Vagina (tissue), 2 donors: Measurements from ENCODE around the gene MYO3B. TPM values are rescaled to one million over a fixed set of nuclear protein-coding genes. Genes with fewer than 3 reads are reported as not detected.

Source experiments
- DNase-seq, 2 donors: peaks; one replicate each; pipeline ENCODE4 v3.0.0-alpha.2; 2017; ENCODE audit errors: extremely low spot score in 2 of 2
- H3K27ac ChIP-seq: fragments of 200-600 bp; sonication (generic); one replicate; pipeline ENCODE4 v1.5.1; 2019
- H3K27me3 ChIP-seq: fragments of 200-600 bp; sonication (generic); one replicate; pipeline ENCODE4 v1.5.1; 2019
- H3K36me3 ChIP-seq, 2 donors: fragments of 200-600 bp; sonication (generic); one replicate each; pipeline ENCODE4 v1.5.1; 2017 to 2019
- H3K4me1 ChIP-seq: fragments of 200-600 bp; sonication (generic); one replicate; pipeline ENCODE4 v1.5.1; 2019
- H3K4me3 ChIP-seq, 2 donors: fragments of 200-600 bp; sonication (generic); 1 replicate in 1 of 2; 2 replicates in 1 of 2; pipeline ENCODE4 v1.5.1; 2016 to 2019
- H3K9me3 ChIP-seq: fragments of 200-600 bp; sonication (generic); one replicate; pipeline ENCODE4 v1.5.1; 2019
- CTCF ChIP-seq, 3 experiments: fragments of 450-650 bp in 2 of 3; fragments of 200-600 bp in 1 of 3; sonication (generic) in 1 of 3; IDR thresholded peaks; one replicate each; pipeline ENCODE4 v1.5.1; 2017 to 2019; ENCODE audit warnings: antibody characterized with exemption in 3 of 3, mild to moderate bottlenecking in 2 of 3, moderate library complexity in 2 of 3
- POLR2A ChIP-seq, 2 donors: fragments of 450-650 bp; IDR thresholded peaks; one replicate each; pipeline ENCODE4 v1.6.1; 2017; ENCODE audit warnings: antibody characterized with exemption in 2 of 2, mild to moderate bottlenecking in 2 of 2, moderate library complexity in 2 of 2
- POLR2AphosphoS5 ChIP-seq, 2 donors: sonication (generic); formaldehyde crosslinking; IDR thresholded peaks; one replicate each; pipeline ENCODE4 v1.9.0; 2017; ENCODE audit warnings: antibody characterized with exemption in 2 of 2, mild to moderate bottlenecking in 2 of 2, low read depth in 1 of 2; ENCODE audit not compliant: insufficient read depth in 1 of 2
- intact Hi-C: fragments of 100-400 bp; cut with DNase I; formaldehyde crosslinking; loops from one replicate; pipeline ENCODE4 v1.15.1; 2023
- total RNA-seq: library from RNA; depleted of rRNA; stranded (reverse); fragments of >200 nt; gene quantifications from one replicate; pipeline ENCODE4 v1.2.3, GENCODE V29; 2016

The MYO3B gene
- total RNA-seq, 1 donor from 2014 or later = 0.49 TPM

- Histone ChIP-seq H3K9me3 (no peaks in the 10 kb centered on the region), H3K4me3 (no peak overlapping the region), H3K27me3 (no peaks in the 10 kb centered on the region), H3K27ac (no peak overlapping the region), H3K4me1 (no peaks in the 10 kb centered on the region), H3K36me3 (no peaks in the 10 kb centered on the region)
- intact Hi-C loops = no loop called here
- TF ChIP-seq POLR2A (IDR thresholded peaks at IDR 0.05) = no peak
- TF ChIP-seq POLR2AphosphoS5 (IDR thresholded peaks at IDR 0.05; ENCODE audit: insufficient read depth in 1 of 2, low read depth in 1 of 2) = no peak
- no peak for TF ChIP-seq CTCF (IDR thresholded peaks at IDR 0.05)
- DNase-seq = no peak
Observed at GRCh38 chr2:170567429-170567828, 389.5 kb downstream of the MYO3B start.

- Histone ChIP-seq H3K9me3 (no peaks in the 10 kb centered on the region), H3K27me3 (no peaks in the 10 kb centered on the region), H3K4me1 (no peaks in the 10 kb centered on the region), H3K27ac (no peak overlapping the region), H3K4me3 (no peak overlapping the region), H3K36me3 (no peaks in the 10 kb centered on the region)
- no peak for TF ChIP-seq POLR2A (IDR thresholded peaks at IDR 0.05)
- TF ChIP-seq CTCF (IDR thresholded peaks at IDR 0.05) = no peak
- no peak for TF ChIP-seq POLR2AphosphoS5 (IDR thresholded peaks at IDR 0.05; ENCODE audit: insufficient read depth in 1 of 2, low read depth in 1 of 2)
- no peak for DNase-seq
- intact Hi-C loops = no loop called here
Observed at GRCh38 chr2:170568511-170568910, 390.6 kb downstream of the MYO3B start.

- Histone ChIP-seq H3K36me3 (no peaks in the 10 kb centered on the region), H3K4me3 (no peak overlapping the region), H3K9me3 (no peaks in the 10 kb centered on the region), H3K4me1 (no peaks in the 10 kb centered on the region), H3K27ac (no peak overlapping the region), H3K27me3 (no peaks in the 10 kb centered on the region)
- TF ChIP-seq POLR2AphosphoS5 (IDR thresholded peaks at IDR 0.05; ENCODE audit: insufficient read depth in 1 of 2, low read depth in 1 of 2) = no peak
- TF ChIP-seq CTCF (IDR thresholded peaks at IDR 0.05) = no peak
- TF ChIP-seq POLR2A (IDR thresholded peaks at IDR 0.05) = no peak
- intact Hi-C loops = no loop called here
- no peak for DNase-seq
Observed at GRCh38 chr2:170571612-170572011, 393.7 kb downstream of the MYO3B start.

GRCh38 chr2:170573671-170574070, 395.7 kb downstream of the MYO3B start:
- intact Hi-C loops = no loop called here
- Histone ChIP-seq H3K27me3 (no peaks in the 10 kb centered on the region), H3K4me1 (no peaks in the 10 kb centered on the region), H3K4me3 (no peak overlapping the region), H3K27ac (no peak overlapping the region), H3K36me3 (no peaks in the 10 kb centered on the region), H3K9me3 (no peaks in the 10 kb centered on the region)
- no peak for TF ChIP-seq CTCF (IDR thresholded peaks at IDR 0.05)
- TF ChIP-seq POLR2AphosphoS5 (IDR thresholded peaks at IDR 0.05; ENCODE audit: insufficient read depth in 1 of 2, low read depth in 1 of 2) = no peak
- TF ChIP-seq POLR2A (IDR thresholded peaks at IDR 0.05) = no peak
- DNase-seq = no peak

GRCh38 chr2:170576296-170576695, 398.3 kb downstream of the MYO3B start:
- Histone ChIP-seq H3K4me3 (no peak overlapping the region), H3K27ac (no peak overlapping the region), H3K27me3 (no peaks in the 10 kb centered on the region), H3K36me3 (no peaks in the 10 kb centered on the region), H3K9me3 (no peaks in the 10 kb centered on the region), H3K4me1 (no peaks in the 10 kb centered on the region)
- intact Hi-C loops = no loop called here
- TF ChIP-seq POLR2AphosphoS5 (IDR thresholded peaks at IDR 0.05; ENCODE audit: insufficient read depth in 1 of 2, low read depth in 1 of 2) (no peak), POLR2A (IDR thresholded peaks at IDR 0.05) (no peak)
- DNase-seq = no peak
